Activated naive CD4-positive, alpha-beta T cell (primary cell): ENCODE measurements around the gene RNF17.
"Not testable (repeated sequence)": the region's sequence is repeated elsewhere in the genome, so short reads cannot be mapped to it uniquely, and the experiment has no call there.

Experiments
- DNase-seq, 4 experiments: peaks; one replicate each; lab custom pipeline; 2025; lab: John Stamatoyannopoulos, UW

Gene RNF17, protein sequence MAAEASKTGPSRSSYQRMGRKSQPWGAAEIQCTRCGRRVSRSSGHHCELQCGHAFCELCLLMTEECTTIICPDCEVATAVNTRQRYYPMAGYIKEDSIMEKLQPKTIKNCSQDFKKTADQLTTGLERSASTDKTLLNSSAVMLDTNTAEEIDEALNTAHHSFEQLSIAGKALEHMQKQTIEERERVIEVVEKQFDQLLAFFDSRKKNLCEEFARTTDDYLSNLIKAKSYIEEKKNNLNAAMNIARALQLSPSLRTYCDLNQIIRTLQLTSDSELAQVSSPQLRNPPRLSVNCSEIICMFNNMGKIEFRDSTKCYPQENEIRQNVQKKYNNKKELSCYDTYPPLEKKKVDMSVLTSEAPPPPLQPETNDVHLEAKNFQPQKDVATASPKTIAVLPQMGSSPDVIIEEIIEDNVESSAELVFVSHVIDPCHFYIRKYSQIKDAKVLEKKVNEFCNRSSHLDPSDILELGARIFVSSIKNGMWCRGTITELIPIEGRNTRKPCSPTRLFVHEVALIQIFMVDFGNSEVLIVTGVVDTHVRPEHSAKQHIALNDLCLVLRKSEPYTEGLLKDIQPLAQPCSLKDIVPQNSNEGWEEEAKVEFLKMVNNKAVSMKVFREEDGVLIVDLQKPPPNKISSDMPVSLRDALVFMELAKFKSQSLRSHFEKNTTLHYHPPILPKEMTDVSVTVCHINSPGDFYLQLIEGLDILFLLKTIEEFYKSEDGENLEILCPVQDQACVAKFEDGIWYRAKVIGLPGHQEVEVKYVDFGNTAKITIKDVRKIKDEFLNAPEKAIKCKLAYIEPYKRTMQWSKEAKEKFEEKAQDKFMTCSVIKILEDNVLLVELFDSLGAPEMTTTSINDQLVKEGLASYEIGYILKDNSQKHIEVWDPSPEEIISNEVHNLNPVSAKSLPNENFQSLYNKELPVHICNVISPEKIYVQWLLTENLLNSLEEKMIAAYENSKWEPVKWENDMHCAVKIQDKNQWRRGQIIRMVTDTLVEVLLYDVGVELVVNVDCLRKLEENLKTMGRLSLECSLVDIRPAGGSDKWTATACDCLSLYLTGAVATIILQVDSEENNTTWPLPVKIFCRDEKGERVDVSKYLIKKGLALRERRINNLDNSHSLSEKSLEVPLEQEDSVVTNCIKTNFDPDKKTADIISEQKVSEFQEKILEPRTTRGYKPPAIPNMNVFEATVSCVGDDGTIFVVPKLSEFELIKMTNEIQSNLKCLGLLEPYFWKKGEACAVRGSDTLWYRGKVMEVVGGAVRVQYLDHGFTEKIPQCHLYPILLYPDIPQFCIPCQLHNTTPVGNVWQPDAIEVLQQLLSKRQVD (N-terminal part only)

DNA sequence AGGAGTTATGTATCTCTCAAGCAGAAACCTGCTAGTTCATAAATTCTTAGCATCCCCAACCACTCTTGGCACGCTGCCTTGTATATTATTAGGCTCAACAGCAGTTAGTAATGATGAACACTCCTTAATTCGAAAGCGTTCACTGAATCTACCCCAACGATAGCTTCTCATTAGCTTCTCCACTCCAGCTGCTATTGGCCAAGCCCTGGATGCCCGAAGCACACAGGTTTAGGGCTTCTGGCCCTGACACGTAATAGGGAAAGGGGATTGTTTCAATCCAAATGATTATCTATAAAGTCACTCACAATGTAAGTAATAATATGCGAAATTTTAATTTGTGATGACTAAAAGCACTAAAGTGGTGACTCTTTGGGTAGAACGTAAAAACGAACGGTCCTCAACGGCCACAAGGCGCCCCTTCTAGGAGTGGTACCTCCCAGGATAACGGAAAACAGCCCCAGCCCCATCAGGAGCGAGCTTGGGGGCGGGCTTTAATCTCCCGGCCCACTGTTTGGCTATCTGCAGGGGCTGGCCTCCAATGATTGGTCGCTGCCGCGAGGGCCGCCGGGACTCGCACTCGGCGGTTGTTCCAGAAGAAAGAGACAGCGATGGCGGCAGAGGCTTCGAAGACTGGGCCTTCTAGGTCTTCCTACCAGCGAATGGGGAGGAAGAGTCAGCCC is at the start of gene RNF17:
TSS of gene RNF17 (plus strand) at position 574 of the 680 bp plus-strand sequence. CDS start at position 609, 35 bp downstream.
- no peak for DNase-seq

DNA sequence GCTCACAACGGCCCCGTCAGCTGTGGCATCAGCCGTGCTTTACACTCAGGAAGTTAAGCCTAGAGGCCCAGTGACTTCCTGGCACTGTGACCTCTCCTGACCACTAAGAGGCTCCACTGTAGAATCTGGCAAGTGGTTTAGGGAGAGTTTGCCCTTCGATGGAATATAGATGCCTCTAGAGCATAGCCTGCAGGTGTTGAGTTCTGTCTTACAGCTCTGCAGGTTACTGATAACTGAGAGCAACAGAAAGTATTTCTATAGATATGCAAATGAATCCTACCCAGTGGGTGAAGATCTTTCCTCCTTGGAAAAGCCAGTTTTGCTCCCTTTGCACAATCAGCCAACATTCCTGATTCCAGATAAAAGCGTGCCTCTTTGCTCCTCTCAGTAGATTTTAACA is 48.0 kb upstream of the RNF17 start:
- DNase-seq: no peak

DNA sequence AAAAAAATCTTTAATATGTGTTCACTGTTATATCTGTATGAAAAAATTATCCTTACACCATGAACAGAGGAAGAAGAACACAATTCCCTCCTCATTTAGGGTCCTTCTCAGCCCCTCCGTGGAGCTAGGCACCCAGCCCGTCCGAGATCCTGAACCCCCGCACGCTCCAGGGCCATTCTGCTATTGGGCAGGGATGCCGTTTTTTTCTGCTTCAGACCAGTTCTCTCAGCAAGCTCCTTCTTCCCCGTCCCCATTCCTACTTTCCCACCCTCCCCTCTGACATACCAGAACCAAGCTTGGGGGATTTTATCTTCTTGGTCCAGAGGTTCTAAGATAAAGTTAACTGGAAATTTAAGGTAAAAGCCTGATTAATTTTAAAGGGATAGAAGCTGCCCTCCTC is 47.5 kb upstream of the RNF17 start:
- no peak for DNase-seq

DNA sequence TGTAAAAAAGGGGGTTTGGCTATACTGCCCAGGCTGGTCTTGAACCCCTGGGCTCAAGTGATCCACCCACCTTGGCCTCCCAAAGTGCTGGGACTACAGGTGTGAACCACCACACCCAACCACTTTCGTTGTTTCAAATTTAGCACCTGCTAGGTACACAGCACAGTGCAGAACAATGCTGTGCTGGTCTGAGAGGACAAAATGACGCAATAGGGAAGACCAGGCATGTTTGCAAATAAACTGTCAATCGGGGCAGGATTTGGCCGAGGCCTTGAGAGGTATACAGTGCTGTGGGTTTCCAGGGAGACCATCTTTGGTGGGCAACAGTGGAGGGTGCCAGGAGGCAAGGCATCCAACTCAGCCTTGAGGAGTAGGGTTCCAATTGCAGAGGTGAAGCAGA is 46.8 kb upstream of the RNF17 start:
- DNase-seq: no peak

DNA sequence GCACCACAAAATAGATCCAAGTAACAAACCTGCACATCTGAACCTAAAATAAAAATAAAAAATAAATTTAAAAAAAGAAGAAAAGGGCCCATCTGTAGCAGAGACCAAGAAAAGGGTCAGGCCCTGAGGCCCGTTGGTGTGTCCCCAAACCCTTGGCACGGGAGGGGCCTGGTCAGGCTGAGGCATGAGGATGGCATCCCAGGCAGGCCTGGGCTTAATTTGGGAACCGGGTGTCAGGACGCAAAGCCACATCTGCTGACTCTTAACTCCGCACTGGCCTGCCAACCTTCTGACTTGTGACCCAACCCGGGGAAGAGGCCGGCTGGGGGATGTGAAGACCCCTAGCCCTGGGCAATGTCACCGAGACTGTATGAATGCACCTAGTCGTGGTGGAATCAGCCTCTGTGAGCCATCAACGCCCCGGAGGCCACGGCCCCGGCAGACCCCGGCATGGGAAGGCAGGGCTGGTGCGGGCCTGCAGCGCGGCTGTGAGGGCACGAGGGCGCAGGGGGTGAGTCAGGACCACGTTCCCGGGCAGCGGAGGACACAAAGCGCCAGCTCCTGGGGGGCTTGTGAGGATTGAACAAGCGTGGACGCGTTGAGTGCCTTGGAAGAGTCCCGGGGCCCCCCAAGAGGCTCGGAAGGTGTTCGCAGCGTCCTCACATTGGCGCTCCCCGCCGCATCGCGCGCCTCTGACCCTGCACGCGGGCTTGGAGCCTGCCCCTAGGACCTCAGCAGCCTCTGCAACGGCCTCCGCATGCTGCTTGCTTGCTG is 45.6 kb upstream of the RNF17 start:
- no peak for DNase-seq

DNA sequence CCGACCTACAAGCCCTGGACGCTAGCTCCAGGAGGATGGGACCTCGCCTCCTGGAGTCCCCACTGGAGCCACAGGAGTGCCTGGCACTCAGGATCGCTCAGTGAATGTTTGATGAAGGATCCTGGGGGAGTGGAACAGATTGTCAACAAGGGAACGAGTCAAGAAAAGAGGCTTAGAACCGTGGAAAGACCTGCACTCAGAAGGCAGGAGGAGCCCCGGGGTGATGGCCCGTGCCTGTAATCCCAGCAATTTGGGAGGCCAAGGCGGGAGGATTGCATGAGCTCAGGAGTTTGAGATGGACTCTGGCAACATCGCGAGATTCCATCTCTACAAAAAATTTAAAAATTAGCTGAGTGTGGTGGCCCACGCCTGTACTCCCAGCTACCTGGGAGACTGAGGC is 44.8 kb upstream of the RNF17 start:
- DNase-seq: no peak

DNA sequence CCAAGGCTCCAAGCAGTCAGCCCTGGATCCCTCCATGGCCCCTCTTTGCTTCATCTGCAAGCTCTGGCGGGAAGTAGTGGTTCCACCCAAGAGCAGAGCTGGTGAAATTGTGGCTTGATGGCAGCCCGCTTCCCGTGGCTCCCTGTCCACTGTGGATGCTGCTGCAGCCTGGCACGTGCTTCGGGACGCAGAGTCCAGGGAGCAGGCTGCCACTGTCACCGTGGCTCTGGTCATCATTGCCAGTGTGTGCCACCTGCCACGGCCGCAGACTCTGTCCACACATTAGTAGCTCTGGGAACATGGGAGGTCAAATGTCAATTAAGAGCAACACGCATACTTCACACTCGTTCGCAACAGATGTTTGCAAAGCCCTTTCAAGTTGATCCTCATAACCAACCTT is 40.8 kb upstream of the RNF17 start:
- no peak for DNase-seq

DNA sequence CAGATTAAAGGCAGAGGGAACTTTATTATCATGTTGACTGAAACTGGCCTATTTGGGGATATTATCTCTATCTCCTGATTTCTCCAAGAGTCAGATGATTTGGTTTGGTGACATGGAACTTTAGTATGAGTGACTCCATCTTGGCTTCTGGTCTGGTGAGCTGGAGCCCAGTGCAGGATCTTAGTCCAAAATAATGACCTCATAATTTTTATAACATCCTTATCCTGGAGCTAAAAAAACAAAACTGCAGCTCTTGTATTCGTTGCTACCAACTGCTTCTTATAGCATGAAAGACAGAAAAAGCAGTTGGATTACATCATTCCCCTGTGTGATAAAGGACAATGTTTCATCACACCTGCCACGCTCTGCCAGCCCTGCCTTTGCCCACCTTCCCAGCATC is 39.3 kb upstream of the RNF17 start:
- DNase-seq: no peak

DNA sequence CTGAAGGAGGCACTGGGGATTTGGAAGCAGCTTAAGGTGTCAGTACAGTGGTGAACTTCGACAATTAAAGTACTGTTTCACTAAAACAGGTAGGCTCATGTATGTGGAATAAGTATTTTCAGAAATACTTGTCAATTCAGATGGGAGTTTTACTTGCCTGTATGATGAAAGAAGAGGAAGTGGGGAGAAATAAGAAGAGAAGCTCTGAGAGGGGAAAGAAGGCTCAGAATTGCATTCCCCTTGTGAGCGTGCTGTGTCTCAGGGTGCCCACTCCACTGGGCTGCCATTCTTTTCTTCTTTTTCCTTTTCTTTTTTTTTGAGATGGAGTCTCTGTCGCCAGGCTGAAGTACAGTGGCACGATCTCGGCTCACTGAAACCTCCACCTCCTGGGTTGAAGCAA is 38.6 kb upstream of the RNF17 start:
- DNase-seq: no peak

DNA sequence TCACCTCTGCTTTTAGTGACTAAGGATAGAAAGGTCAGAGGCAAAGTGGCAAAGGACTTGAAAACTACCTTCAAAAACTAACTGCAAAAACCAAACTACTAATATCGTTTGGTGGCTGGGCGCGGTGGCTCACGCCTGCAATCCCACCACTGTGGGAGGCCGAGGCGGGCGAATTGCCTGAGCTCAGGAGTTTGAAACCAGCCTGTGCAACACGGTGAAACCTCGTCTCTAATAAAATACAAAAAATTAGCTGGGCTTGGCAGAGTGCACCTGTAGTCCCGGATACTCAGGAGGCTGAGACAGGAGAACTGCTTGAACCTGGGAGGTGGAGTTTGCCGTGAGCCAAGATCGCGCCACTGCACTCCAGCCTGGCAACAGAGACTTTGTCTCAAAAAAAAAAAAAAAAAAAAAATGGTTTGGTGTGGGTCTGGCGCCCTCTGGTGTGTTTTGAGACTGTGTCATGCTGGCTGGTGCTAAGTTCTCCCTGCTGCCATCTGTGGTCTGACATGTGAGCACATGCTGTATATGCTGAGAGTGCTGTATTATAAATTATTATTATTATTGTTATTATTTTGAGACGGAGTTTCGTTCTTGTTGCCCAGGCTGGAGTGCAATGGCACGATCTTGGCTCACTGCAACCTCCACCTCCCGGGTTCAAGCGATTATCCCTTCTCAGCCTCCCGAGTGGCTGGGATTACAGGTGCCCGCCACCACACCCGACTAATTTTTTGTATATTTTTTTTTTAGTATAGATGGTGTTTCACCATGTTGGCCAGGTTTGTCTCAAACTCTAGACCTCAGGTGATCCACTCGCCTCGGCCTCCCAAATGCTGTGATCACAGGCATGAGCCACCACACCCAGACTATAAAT is 36.0 kb upstream of the RNF17 start:
- peak in 3 of 4 experiments; percentile 19 to 54 (median 27) for DNase-seq

DNA sequence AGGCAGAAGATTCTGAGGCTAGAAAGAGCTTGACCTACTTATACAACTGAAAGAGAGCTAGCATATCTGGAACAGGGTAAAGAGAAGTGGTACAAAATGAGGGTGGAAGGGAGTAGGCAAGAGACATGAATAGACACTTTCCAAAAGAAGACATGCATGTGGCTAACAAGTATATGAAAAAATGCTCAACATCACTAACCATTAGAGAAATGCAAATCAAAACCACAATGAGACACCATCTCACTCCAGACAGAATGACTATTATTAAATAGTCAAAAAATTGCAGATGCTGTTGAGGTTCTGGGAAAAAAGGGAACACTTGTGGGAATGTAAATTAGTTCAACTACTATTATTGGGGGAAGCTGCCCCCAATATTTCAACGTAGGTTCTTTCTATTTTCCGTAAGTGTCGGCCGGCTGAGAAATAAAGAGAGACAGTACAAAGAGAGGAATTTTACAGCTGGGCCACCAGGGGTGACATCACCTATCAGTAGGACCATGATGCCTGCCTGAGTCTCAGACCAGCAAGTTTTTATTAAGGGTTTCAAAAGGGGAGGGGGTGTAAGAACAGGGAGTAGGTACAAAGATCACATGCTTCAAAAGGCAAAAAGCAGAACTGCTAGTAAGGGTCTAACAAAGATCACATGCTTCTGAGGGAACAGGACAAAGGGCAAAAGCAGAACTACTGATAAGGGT is 32.9 kb upstream of the RNF17 start:
- DNase-seq: not testable (repeated sequence)

DNA sequence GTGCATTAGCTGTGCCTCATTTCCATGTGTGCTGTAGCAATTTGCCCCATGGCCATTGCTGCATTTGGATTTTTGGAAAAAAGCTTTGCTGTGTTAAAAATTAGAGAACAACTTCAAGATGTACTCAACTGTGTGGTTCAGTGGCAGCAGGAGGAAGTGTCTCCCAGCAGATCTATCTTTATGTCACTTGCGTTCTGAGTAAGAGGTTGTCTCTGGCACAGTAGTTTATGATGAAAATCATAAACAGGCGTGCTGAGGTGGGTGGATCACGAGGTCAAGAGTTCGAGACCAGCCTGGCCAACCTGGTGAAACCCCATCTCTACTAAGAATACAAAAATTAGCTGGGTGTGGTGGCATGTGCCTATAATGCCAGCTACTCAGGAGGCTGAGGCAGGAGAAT is 29.0 kb upstream of the RNF17 start:
- DNase-seq: no peak

DNA sequence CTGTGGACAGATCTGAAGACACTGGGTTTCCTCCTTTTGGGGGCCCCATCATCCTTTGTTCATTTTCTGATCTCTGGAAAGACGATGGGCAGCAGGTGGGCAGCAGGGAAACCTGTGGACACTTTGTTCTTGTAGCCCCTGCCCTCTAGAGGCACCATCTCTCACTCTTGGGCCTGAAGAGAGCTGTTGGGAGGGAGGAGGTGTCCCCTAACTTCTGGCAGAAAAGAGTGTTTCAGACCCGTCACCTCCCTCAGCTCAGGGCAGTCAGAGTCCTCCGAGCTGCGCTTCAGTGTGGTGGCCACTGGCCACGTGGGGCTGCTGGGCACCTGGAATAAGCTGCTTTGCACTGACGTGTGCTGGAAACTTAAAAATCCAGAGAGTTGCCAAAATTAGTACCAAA is 26.9 kb upstream of the RNF17 start:
- DNase-seq: no peak

DNA sequence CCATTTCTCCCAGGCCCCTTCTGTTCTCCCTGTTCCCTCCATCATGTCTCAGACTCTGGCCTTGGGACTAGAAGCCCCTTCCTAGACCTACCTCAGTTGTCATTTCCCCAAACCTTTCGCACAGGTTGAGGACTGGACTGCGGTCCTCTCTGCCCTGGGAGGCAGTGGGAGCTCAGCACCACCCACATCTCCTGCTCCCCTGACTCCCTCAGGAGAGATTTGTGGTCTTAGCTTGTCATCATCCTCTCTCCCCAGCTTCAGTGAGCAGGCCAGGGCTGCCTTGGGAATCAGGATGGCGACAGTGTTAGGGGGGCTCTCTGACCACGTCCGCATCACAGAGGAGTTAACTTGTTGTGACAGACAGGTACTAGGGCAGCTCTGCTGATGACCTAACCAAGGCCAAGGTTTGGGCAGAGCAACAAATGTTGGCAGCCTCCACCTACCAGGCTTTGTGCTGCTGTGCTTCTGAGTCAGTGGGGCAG is 25.6 kb upstream of the RNF17 start:
- DNase-seq: no peak

DNA sequence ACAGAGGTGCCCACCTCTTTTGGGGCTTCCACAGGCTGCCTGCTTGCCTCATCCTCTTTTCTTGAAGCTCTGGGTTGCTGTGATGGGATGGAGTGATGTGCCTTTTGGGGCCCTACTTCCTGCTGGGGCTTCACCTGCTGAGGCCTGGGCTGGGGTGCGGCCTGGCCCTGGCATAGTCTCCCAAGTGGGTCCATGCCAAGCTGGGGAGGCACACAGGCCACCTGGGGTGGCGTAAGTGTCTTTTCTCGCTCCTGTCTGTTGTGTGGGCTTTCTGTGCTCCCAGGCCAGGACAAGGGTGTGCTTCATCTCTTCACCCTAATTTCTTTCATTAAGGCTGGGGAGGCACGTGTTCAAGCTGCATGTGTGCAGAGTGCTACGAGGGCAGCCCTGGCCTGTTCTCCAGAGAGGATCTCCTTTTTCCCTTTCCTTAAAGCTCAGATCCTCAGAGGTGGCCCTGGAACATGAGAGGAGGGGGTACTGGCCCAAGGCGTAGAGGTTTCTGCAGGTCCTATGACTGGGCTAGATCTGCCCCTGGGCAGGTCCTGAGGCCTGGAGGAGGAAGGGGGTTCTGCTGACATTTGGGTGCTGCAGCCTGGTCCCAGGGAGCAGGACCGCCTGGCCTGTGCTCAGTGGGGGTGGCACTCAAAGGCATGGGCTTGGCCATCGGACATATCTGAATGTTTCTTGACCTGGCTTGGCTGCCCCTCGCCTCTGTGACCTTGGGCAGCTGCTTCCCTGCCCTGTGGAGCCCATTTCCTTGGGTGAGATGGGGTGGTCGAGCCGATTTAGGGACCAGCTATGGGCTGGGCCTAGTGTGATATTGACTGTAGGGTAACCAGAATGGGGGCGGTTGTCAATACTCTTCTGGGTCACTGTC is 23.7 kb upstream of the RNF17 start:
- DNase-seq: no peak

DNA sequence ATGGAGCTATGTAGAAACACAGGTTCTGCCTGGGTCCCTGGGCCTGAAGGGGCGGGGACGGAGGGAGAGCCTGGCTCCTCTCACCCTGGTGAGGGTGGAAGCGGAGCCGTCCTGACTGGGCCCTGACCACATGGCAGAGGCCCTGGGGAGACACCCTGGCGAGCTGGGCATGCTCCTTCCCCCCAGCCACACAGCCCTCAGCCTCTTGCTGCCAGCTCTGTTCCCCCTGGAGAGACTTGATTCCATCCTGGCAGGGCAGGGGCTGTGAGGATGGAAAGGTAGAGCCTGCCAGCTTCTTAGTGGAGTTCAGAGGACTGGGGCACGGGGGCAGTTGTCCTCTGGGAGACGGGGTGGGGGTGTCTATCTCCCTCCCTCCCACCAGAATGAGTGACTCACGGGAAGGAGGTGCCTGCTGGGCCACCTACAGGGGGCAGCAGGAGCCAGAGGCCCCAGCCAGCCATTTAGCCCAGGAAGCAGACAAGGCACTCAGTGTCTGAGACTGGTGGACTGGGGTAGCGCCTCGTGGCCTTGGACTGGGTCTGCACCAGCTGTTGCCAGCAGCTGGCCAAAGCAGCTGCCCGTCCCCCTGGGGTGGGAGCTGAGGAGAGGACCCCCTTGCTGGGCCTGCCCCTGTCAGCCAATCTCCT is 22.8 kb upstream of the RNF17 start:
- DNase-seq: no peak

DNA sequence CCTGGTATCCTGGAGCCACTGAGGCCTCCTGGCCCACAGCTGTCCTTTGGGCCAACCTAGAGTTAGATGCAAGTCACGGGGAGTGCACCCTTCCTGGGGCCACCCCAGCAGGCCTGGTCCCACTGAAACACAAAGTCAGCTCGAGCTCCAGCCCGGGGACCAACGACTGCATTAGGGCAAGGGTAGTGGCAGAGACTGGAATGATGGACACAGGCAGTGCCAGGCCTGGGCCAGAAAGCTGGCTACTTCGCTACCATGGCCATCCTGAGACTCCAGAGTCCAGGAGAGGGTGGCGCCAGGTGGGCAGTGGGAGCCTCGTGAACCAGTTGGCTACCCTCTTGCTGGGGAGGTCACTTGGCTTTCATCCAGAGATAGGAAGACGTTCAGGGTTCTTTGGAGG is 22.2 kb upstream of the RNF17 start:
- DNase-seq: no peak

DNA sequence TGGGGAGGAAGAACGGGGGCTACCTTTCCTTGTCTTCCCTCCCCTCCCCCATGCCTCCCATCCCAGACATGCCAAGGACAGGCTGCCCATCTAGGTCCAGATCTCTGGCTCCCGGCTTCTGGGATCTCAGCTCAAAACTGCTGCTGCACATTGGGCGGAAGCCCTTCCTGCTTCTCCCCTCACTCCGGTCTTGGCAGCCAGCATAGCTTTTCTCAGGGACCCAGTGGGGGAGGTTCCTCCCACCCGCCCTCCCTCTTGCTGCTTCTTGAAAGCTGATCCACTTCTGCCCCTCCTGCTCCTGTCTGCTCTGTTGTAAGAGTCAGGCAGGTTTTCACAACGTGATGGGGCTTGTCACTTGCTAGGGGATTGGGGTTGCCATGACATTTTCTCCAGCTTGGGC is 21.7 kb upstream of the RNF17 start:
- no peak for DNase-seq
